Choroid plexus epithelial cell (primary cell): ENCODE measurements around the gene DIABLO.

ENCODE experiments used
- DNase-seq: peaks from one replicate; pipeline ENCODE4 v3.0.0-alpha.2; 2010; ENCODE audit warnings: low read depth
- H3K4me3 ChIP-seq: 2 replicates; pipeline ENCODE4 v1.5.1; 2011; ENCODE audit warnings: low read depth, mild to moderate bottlenecking, control low read depth, low read length, moderate library complexity
- CTCF ChIP-seq: conservative IDR thresholded peaks from 2 replicates; pipeline ENCODE4 v1.5.1; 2011; ENCODE audit warnings: low read depth, mild to moderate bottlenecking, control low read depth, inconsistent platforms, low read length, moderate library complexity

Gene DIABLO

DNA sequence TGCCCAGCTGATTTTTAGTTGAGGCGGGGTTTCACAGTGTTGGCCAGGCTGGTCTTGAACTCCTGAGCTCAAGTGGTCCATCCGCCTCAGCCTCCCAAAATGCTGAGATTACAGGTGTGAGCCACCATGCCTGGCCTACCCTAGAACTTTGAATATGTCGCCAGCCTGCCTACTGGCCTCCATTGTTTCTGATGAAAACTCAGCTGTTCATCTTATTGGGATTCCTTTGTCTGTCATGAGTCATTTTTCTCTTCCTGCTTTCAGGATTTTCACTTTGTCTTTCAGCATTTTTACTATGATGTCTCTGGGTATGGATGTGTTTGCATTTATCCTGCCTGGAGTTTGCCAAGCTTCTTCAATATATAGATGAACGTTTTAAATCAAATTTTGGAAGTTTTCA is 30.4 kb downstream of the DIABLO start:
- no peak overlapping the region for H3K4me3 ChIP-seq
- DNase-seq, result no peak
- TF ChIP-seq CTCF, result no peak

DNA sequence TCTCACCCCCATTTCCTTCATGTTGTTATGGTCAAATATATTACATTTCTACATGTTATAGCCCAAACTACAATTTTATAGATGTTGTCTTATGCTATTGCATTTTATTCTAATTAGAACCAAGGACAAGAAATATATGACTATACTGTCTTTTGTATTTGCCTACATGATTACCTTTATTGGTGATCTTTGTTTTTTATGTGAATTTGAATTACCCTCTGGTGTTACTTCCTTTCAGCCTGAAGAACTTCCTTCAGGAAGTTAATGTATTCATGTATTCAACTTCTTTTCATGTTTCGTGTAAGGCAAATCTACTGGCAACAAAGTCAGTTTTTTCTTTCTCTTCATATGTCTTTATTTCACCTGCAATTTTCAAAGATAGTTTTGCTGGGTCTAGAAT is 31.0 kb downstream of the DIABLO start:
- no peak overlapping the region for H3K4me3 ChIP-seq
- TF ChIP-seq CTCF, result no peak
- DNase-seq, result no peak

DNA sequence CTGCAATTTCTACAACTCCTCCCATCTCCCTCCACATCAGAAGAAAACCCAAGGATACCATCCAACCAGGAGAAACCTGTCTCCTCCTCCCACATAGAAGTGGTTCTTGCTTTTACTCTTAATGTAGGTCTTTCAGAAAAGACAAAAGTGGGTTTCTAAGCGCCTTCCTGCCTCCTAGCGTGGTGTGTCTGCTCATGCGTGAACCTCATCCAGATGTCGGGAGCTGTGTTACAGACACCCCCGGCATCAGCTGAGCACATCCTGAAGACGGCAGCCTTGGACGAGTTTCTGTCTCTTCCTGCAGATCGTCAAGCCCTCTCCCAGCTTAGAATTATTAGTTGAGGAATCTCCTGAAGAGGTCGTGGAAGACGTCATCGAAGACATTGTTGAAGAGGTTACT is 33.4 kb downstream of the DIABLO start:
- no peak for TF ChIP-seq CTCF
- DNase-seq, result no peak
- H3K4me3 ChIP-seq, result no peak overlapping the region

DNA sequence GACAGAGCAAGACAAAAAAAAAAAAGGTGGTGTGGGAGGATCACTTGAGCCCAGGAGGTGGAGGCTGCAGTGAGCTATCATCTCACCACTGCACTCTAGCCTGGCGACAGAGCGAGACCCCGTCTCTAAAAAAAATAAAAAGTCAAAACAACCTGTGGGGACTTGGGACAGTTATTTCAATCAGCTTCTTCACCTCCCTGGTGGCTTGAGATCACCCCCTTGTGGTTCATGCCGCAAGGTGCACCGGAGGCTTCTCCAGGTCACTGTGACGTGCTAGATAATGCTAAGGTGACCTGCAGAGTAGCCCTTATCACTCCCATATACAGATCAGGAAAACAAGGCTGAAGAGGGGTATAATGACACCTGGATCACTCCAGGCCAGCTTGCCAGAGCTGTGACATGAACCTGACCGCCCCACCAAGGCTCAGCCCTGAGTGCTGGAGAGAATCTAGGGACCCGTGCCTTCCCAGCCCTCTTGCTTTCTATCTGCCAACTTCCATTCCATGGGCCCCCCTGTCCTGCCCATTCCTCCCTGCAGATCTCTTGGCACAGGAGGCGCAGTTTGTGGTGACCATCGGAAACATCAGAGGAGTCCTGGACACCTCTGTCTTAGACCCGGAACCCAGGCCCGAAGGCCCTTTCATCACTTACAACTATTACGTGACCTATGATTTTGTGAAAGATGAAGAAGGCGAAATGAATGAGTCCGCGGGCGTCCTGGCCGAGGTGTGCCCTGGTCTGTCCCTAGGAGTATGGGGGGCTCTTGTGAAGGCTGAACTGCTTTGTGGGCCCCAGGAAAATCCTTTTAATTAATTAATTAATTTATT is 34.8 kb downstream of the DIABLO start:
- H3K4me3 ChIP-seq, result no peak overlapping the region
- DNase-seq, result peak; percentile 73
- peak; percentile 91 for TF ChIP-seq CTCF

DNA sequence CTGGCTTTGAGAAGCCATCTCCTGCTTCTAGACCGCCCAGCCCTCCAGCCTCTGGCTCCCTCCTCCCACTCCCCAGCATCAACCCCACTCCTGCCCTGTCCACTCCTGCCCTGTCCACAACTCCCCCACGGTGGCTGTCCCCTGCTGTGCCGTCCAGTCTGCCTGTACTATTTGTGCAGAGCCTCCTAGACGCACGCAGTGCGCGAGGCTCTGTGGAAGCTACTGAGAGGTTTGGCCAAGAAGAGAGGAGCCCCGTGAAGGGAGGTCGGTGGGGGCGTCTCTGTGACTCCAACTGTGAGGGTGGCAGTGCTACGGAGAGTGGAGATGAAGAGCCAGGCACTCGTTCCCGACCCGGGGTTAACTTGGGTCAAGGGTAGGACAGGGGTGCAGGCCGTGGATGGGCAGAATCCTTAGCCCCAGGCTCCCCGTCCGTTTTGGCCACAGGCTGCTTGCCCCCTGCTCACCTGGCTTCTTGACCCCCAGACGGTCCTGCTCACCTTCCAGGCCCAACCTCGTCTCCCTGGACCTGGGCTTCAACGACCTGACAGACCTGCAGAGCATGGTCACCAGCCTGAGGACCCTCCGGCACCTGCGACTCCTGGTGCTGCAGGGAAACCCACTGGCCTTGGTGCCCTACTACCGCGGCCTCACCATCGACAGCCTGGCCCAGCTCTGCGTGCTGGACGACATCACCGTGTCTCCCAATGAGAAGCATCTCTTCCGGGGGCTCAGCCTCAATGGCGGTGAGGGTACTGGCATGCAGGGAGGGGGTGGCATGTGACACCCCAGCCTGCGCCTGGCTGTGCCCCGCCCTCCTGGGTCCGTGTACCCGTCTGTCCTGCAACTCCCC is 36.0 kb downstream of the DIABLO start:
- no peak for TF ChIP-seq CTCF
- no peak for DNase-seq
- H3K4me3 ChIP-seq, result no peak overlapping the region

- no peak for TF ChIP-seq CTCF
- H3K4me3 ChIP-seq, result no peak overlapping the region
- DNase-seq, result no peak
These were observed 38.4 kb downstream of the DIABLO start for GRCh38 chr12:122187466-122187865.
